Epithelial cell of proximal tubule (primary cell): ENCODE data around the gene DUSP10. TPM values are rescaled to one million over a fixed set of nuclear protein-coding genes. Genes with fewer than 3 reads are reported as not detected.

ENCODE experiments used
- DNase-seq: peaks from one replicate; pipeline ENCODE4 v3.0.0-alpha.2; 2011; ENCODE audit warnings: low read depth
- H3K4me3 ChIP-seq: 2 replicates; pipeline ENCODE4 v1.5.1; 2011; ENCODE audit warnings: low read depth, mild to moderate bottlenecking, low read length
- CTCF ChIP-seq: conservative IDR thresholded peaks from 2 replicates; pipeline ENCODE4 v1.5.1; 2012; ENCODE audit warnings: low read depth, mild to moderate bottlenecking, low read length
- total RNA-seq: library from RNA; depleted of rRNA; stranded (reverse); fragments of >200 nt; gene quantifications from 2 replicates; pipeline ENCODE4 v1.2.3, GENCODE V29; 2015

The DUSP10 gene
- 14.6 and 15.6 TPM in 2 replicates for total RNA-seq

- peak; percentile 94 for DNase-seq
- no peak for TF ChIP-seq CTCF
- peak within 1 kb of the TSS; percentile 93 for H3K4me3 ChIP-seq
These were observed at the start of gene DUSP10 for GRCh38 chr1:221741703-221742554. Gene DUSP10 (minus strand): TSS chr1:221742089. CDS start chr1:221739744, 2,345 bp downstream.

- H3K4me3 ChIP-seq: no peak overlapping the region
- no peak for TF ChIP-seq CTCF
- no peak for DNase-seq
These were observed 46.6 kb upstream of the DUSP10 start for GRCh38 chr1:221788466-221788865.

- no peak for TF ChIP-seq CTCF
- DNase-seq: no peak
- no peak overlapping the region for H3K4me3 ChIP-seq
These were observed 44.8 kb upstream of the DUSP10 start for GRCh38 chr1:221786647-221787046.

- no peak overlapping the region for H3K4me3 ChIP-seq
- no peak for DNase-seq
- no peak for TF ChIP-seq CTCF
These were observed 42.0 kb upstream of the DUSP10 start for GRCh38 chr1:221783936-221784335.

GRCh38 chr1:221783437-221783836 lies 41.5 kb upstream of the DUSP10 start:
- TF ChIP-seq CTCF: no peak
- no peak for DNase-seq
- no peak overlapping the region for H3K4me3 ChIP-seq

GRCh38 chr1:221782970-221783369 lies 41.1 kb upstream of the DUSP10 start:
- DNase-seq: no peak
- no peak for TF ChIP-seq CTCF
- H3K4me3 ChIP-seq: no peak overlapping the region

- TF ChIP-seq CTCF: no peak
- DNase-seq: no peak
- no peak overlapping the region for H3K4me3 ChIP-seq
These were observed 40.6 kb upstream of the DUSP10 start for GRCh38 chr1:221782477-221782876.
